ENCODE measurements around the gene CLHC1.
"Not testable (repeated sequence)": the region's sequence is repeated elsewhere in the genome, so short reads cannot be mapped to it uniquely, and the experiment has no call there.

Gene CLHC1

DNA sequence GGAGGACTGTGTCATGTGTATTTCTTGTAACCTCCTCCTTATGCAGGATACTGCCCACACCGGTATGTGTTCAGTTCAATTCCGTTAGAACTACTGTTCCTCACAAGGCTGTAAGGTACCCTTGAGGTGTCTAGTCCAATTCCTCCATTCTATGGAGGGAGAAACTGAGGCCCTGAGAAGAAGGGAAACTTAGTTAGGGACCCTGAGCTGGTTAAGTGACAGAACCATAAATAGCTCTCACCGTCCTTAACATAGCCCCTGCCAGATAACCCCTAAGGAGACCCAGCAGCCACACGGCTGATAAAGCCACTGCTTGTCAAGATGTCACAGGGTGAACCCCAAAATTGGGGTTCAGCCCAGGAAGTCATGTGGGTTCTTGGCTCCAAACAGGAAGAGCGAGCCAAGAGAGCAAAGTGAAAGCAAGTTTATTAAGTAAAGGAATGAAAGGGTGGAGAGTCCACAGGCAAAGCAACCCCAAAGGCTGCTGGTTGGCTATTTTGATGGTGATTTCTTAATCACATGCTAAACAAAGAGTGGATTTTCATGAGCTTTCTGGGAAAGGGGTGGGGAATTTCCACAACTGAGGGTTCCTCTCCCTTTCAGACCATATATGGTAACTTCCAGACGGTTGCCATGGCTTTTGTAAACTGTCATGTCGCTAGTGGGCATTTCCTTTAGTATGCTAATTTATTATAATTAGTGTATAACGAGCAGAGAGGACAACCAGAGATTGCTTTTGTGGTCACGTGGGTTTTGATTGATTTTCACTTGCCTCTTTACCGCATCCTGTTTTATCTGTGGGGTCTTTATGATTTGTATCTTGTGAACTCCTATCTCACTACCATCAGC is 98.4 kb downstream of the CLHC1 start:
- peak overlapping the region; percentile 64 for H3K9ac ChIP-seq (ENCODE audit: low read length)
- H3K4me3 ChIP-seq (ENCODE audit: low read length) = peak overlapping the region; percentile 39

DNA sequence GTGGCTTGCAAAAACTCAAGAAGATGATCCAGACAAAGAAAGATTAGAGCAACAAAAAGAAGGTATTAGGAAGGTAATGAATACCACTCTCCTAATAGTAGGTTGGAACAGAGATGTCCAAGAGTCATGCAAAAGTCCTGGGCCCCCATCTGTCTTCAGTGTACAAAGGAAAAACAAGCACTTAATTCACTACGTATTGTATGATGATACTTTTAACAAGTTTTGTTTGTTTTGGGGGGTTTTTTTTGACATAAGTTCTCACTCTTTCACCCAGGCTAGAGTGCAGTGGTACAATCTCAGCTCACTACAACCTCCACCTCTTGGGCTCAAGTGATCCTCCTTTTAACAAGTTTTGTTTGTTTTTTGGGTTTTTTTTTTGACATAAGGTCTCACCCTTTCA is 101.2 kb downstream of the CLHC1 start:
- no peaks in the 10 kb centered on the region for H3K9me3 ChIP-seq (ENCODE audit: control insufficient read depth, low read length)
- peaks cover 21% of the 10 kb centered on the region for H3K4me1 ChIP-seq (ENCODE audit: control insufficient read depth, insufficient read depth, low read length)
- no peak overlapping the region for H3K4me3 ChIP-seq (ENCODE audit: low read length)
- no peaks in the 10 kb centered on the region for H3K27me3 ChIP-seq (ENCODE audit: control insufficient read depth, insufficient read depth, low read length)
- no peaks in the 10 kb centered on the region for H3K36me3 ChIP-seq (ENCODE audit: control insufficient read depth, insufficient read depth, low read length)
- H3K9ac ChIP-seq (ENCODE audit: low read length) = no peak overlapping the region

More for the DNA sequence above, 98.4 kb downstream of the CLHC1 start:
- Histone ChIP-seq H3K4me1 (ENCODE audit: control insufficient read depth, insufficient read depth, low read length) (peaks cover 49% of the 10 kb centered on the region), H3K27me3 (ENCODE audit: control insufficient read depth, insufficient read depth, low read length) (no peaks in the 10 kb centered on the region), H3K36me3 (ENCODE audit: control insufficient read depth, insufficient read depth, low read length) (no peaks in the 10 kb centered on the region), H3K9me3 (ENCODE audit: control insufficient read depth, low read length) (no peaks in the 10 kb centered on the region)

DNA sequence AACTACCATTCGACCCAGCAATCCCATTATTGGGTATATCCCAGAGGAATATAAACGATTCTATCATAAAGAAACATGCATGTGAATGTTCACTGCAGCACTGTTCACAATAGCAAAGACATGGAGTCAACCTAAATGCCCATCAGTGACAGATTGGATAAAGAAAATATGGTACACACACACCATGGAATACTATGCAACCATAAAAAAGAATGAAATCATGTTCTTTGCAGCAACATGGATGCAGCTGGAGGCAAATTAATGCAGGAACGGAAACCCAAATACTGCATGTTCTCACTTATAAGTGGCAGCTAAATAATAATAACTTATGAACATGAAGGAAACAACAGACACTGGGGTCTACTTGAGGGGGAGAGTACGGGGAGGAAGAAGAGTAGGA is 105.5 kb downstream of the CLHC1 start:
- H3K9ac ChIP-seq (ENCODE audit: low read length); H3K4me1 ChIP-seq (ENCODE audit: control insufficient read depth, insufficient read depth, low read length); H3K4me3 ChIP-seq (ENCODE audit: low read length); H3K9me3 ChIP-seq (ENCODE audit: control insufficient read depth, low read length); H3K27me3 ChIP-seq (ENCODE audit: control insufficient read depth, insufficient read depth, low read length); H3K36me3 ChIP-seq (ENCODE audit: control insufficient read depth, insufficient read depth, low read length): not testable (repeated sequence)

All from mucosa of stomach (tissue), 1 donor.